Caco-2 (cell line): ENCODE measurements around the gene OTOGL. TPM values are rescaled to one million over a fixed set of nuclear protein-coding genes. Genes with fewer than 3 reads are reported as not detected.

Source experiments
- BruUV-seq: library from RNA; stranded (reverse); fragments of 400-500 nt; replicated peaks from 2 replicates; lab custom pipeline; 2021; lab: Mats Ljungman, UMichigan
- CTCF ChIA-PET: fragments of 300-600 bp; sonication (Branson Sonifier 250); formaldehyde crosslinking; loops from one replicate; lab custom pipeline; 2022; ENCODE audit warnings: antibody characterized with exemption; lab: Charles Lee
- POLR2A ChIA-PET: fragments of 300-600 bp; sonication (Branson Sonifier 250); formaldehyde crosslinking; loops from one replicate; lab custom pipeline; 2022; ENCODE audit warnings: antibody characterized with exemption; lab: Charles Lee
- DNase-seq, 2 experiments: peaks; one replicate each; pipeline versions ENCODE4 v3.0.0 to v3.0.0-alpha.2; 2020 to 2022
- H3K27me3 ChIP-seq: replicated peaks from 2 replicates; pipeline ENCODE4 v1.6.0; 2011; ENCODE audit warnings: low read length; ENCODE audit not compliant: control insufficient read depth, insufficient read depth
- H3K36me3 ChIP-seq: 2 replicates; pipeline ENCODE4 v1.5.1; 2011; ENCODE audit warnings: low read length; ENCODE audit not compliant: control insufficient read depth, insufficient read depth
- H3K4me1 ChIP-seq: fragments of 250-450 bp; sonication (Bioruptor Pico); 2 replicates; pipeline ENCODE4 v1.5.1; 2020; ENCODE audit warnings: mild to moderate bottlenecking
- H3K4me3 ChIP-seq: 2 replicates; pipeline ENCODE4 v1.5.1; 2011; ENCODE audit warnings: low read depth, mild to moderate bottlenecking, control low read depth, low read length
- H3K9me3 ChIP-seq: fragments of 250-450 bp; sonication (Bioruptor Pico); 2 replicates; pipeline ENCODE4 v1.5.1; 2020; ENCODE audit warnings: mild to moderate bottlenecking, moderate library complexity
- H3K27ac Mint-ChIP-seq: one replicate; pipeline ENCODE4 v1.8.0; 2022; ENCODE audit warnings: mixed read lengths; ENCODE audit not compliant: unreplicated experiment
- H3K27me3 Mint-ChIP-seq: one replicate; pipeline ENCODE4 v1.8.0; 2022; ENCODE audit warnings: mixed read lengths; ENCODE audit not compliant: insufficient read depth, unreplicated experiment
- H3K36me3 Mint-ChIP-seq: one replicate; pipeline ENCODE4 v1.8.0; 2022; ENCODE audit warnings: mild to moderate bottlenecking, mixed read lengths; ENCODE audit not compliant: insufficient read depth, unreplicated experiment
- H3K4me1 Mint-ChIP-seq: one replicate; pipeline ENCODE4 v1.8.0; 2022; ENCODE audit warnings: low read depth, mixed read lengths; ENCODE audit not compliant: unreplicated experiment
- H3K4me3 Mint-ChIP-seq: one replicate; pipeline ENCODE4 v1.8.0; 2022; ENCODE audit warnings: mild to moderate bottlenecking, moderate library complexity, mixed read lengths; ENCODE audit not compliant: unreplicated experiment
- H3K9me3 Mint-ChIP-seq: one replicate; pipeline ENCODE4 v1.8.0; 2022; ENCODE audit warnings: mixed read lengths; ENCODE audit not compliant: unreplicated experiment
- CTCF ChIP-seq, 2 experiments: fragments of 200-600 bp in 1 of 2; IDR thresholded peaks; 1 replicate in 1 of 2; 2 replicates in 1 of 2; pipeline versions ENCODE4 v1.5.1 to v1.8.0; 2011 to 2022; ENCODE audit warnings: antibody characterized with exemption in 1 of 2, control low read depth in 1 of 2, inconsistent platforms in 1 of 2, low read depth in 1 of 2, low read length in 1 of 2, mild to moderate bottlenecking in 1 of 2, moderate library complexity in 1 of 2; ENCODE audit not compliant: insufficient read depth in 1 of 2, severe bottlenecking in 1 of 2, unreplicated experiment in 1 of 2
- intact Hi-C: fragments of 100-400 bp; cut with micrococcal nuclease; formaldehyde crosslinking; loops from one replicate; pipeline ENCODE4 v1.10.0; 2022; ENCODE audit not compliant: unreplicated experiment
- total RNA-seq: library from RNA; stranded (reverse); gene quantifications from 2 replicates; pipeline ENCODE4 v1.2.3, GENCODE V29; 2022

The OTOGL gene
- total RNA-seq, 1 experiment from 2014 or later = 0.39 TPM

DNA sequence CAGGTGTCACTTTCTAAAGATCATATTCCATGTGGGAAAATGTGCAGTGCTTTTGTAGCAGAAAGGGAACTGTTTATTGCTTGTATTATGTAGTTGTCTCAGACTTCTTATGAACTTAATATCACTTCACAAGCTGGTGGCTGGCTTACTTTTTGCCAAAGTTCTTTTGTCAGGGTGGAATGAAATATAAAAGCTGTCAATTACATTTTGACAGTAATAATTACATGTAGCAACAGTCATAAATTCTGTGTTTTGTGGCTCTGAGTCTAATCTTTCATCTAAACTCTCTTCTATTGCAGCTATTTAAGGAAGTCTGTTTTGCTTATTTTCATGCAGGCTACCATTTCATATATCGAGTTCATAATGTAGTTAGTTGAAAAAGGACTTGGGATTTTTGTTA, 106.6 kb downstream of the OTOGL start:
- CTCF ChIA-PET = no interaction called here

GRCh38 chr12:80208071-80208470, 108.7 kb downstream of the OTOGL start:
- H3K27me3 ChIP-seq = no peaks in the 10 kb centered on the region

More for the DNA sequence above, 106.6 kb downstream of the OTOGL start:
- H3K4me3 ChIP-seq = no peak overlapping the region
- no TSS peak for BruUV-seq
- 0 out of 2 replicates have a peak, but pooled peaks cover 2% of the 10 kb centered on the region for H3K9me3 ChIP-seq
- Mint-ChIP-seq H3K36me3 (no peaks in the 10 kb centered on the region), H3K4me1 (peaks cover 6% of the 10 kb centered on the region), H3K4me3 (no peak overlapping the region), H3K9me3 (no peaks in the 10 kb centered on the region), H3K27me3 (no peaks in the 10 kb centered on the region), H3K27ac (no peak overlapping the region)
- DNase-seq = no peak
- no peak for TF ChIP-seq CTCF (IDR thresholded peaks at IDR 0.05; ENCODE audit: insufficient read depth in 1 of 2, low read depth in 1 of 2, low read length in 1 of 2, severe bottlenecking in 1 of 2, unreplicated experiment in 1 of 2)
- H3K36me3 ChIP-seq = no peaks in the 10 kb centered on the region
- POLR2A ChIA-PET = interaction anchor here (0.6 kb wide), 1 partner anchor 33 kb away, joined by 4 read pairs; no protein-coding TSS in a partner anchor
- intact Hi-C loops = no loop called here
- no peaks in the 10 kb centered on the region for H3K4me1 ChIP-seq
- H3K27me3 ChIP-seq = no peaks in the 10 kb centered on the region

DNA sequence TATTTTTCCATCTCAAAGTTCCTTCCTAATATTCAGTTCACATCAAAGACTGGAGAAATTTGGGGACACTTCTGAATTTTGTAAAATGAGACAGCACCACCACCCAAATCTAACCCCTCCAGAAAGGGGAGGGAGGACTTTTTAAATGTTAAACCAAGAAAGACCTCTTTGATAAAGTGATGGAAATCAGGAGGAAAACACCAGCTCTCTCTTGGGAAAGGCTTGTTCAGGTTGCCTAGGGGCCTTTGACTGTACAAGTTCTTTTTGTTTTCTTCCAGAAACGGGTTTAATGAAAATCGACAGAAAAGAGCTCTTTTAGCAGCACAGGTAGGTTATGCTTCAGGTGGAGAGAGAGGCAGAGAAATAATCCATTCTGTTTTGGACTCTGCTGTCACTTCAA, 112.3 kb downstream of the OTOGL start:
- Mint-ChIP-seq H3K36me3 (no peaks in the 10 kb centered on the region), H3K27me3 (no peaks in the 10 kb centered on the region), H3K9me3 (no peaks in the 10 kb centered on the region), H3K4me1 (peaks cover 24% of the 10 kb centered on the region), H3K27ac (no peak overlapping the region), H3K4me3 (no peak overlapping the region)
- H3K36me3 ChIP-seq = no peaks in the 10 kb centered on the region
- POLR2A ChIA-PET = no interaction called here
- H3K4me1 ChIP-seq = peaks cover 21% of the 10 kb centered on the region
- no TSS peak for BruUV-seq
- H3K9me3 ChIP-seq = 0 out of 2 replicates have a peak, but pooled peaks cover 2% of the 10 kb centered on the region
- no peaks in the 10 kb centered on the region for H3K27me3 ChIP-seq
- TF ChIP-seq CTCF (IDR thresholded peaks at IDR 0.05; ENCODE audit: insufficient read depth in 1 of 2, low read depth in 1 of 2, low read length in 1 of 2, severe bottlenecking in 1 of 2, unreplicated experiment in 1 of 2) = no peak
- intact Hi-C loops = no loop called here
- H3K4me3 ChIP-seq = no peak overlapping the region
- CTCF ChIA-PET = no interaction called here
- no peak for DNase-seq

More at GRCh38 chr12:80208071-80208470, 108.7 kb downstream of the OTOGL start:
- ChIA-PET POLR2A (no interaction called here), CTCF (no interaction called here)
- H3K36me3 Mint-ChIP-seq = no peaks in the 10 kb centered on the region
- no peak for TF ChIP-seq CTCF (IDR thresholded peaks at IDR 0.05; ENCODE audit: insufficient read depth in 1 of 2, low read depth in 1 of 2, low read length in 1 of 2, severe bottlenecking in 1 of 2, unreplicated experiment in 1 of 2)
- DNase-seq = no peak
- Histone ChIP-seq H3K4me3 (no peak overlapping the region), H3K4me1 (peaks cover 3% of the 10 kb centered on the region), H3K9me3 (0 out of 2 replicates have a peak, but pooled peaks cover 2% of the 10 kb centered on the region), H3K36me3 (no peaks in the 10 kb centered on the region)
- H3K4me3 Mint-ChIP-seq = no peak overlapping the region
- no TSS peak for BruUV-seq
- H3K27me3 Mint-ChIP-seq = no peaks in the 10 kb centered on the region
- intact Hi-C loops = no loop called here
- H3K27ac Mint-ChIP-seq = no peak overlapping the region
- no peaks in the 10 kb centered on the region for H3K9me3 Mint-ChIP-seq
- H3K4me1 Mint-ChIP-seq = peaks cover 8% of the 10 kb centered on the region
